ENCODE data around the gene WAC. TPM values are rescaled to one million over a fixed set of nuclear protein-coding genes. Genes with fewer than 3 reads are reported as not detected.

The WAC gene
- total and polyA plus RNA-seq, 4 donors: 53.7 to 149 (median 90.2) TPM

GRCh38 chr10:28581916-28582315 is 49.0 kb downstream of the WAC start:
- H3K36me3 ChIP-seq (ENCODE audit: control insufficient read depth in 1 of 2, insufficient read depth in 2 of 2, low read length in 1 of 2): no peaks in the 10 kb centered on the region
- H3K4me3 ChIP-seq (ENCODE audit: low read length in 2 of 2): no peak overlapping the region
- DNase-seq (no peak), ATAC-seq (ENCODE audit: low FRiP score) (no peak)
- WGBS, 2 donors: 58 to 61% methylated on average over 2 of the region's 2 CpGs
- no peaks in the 10 kb centered on the region for H3K27me3 ChIP-seq (ENCODE audit: control insufficient read depth in 1 of 2, insufficient read depth in 2 of 2, low read length in 1 of 2)
- intact Hi-C loops (cut with DNase I): loop anchor here in 1 of 2 donors (5.0 kb wide), 1 partner anchor 45 kb away; no protein-coding TSS in a partner anchor
- H3K27ac ChIP-seq (ENCODE audit: low read depth in 1 of 2, low read length in 2 of 2): no peak overlapping the region
- peaks cover 4 to 7% of the 10 kb centered on the region in 2 donors for H3K4me1 ChIP-seq (ENCODE audit: control insufficient read depth in 1 of 2, insufficient read depth in 2 of 2, low read length in 2 of 2)
- no peaks in the 10 kb centered on the region for H3K9me3 ChIP-seq (ENCODE audit: control insufficient read depth, low read length)

- intact Hi-C loops (cut with DNase I): no loop called here
These were observed 52.2 kb downstream of the WAC start for GRCh38 chr10:28585076-28585475.

GRCh38 chr10:28586176-28586575 is 53.3 kb downstream of the WAC start:
- ATAC-seq (ENCODE audit: low FRiP score) (no peak), DNase-seq (no peak)
- 94 to 95% methylated on average over 4 of the region's 4 CpGs for WGBS, 2 donors
- Histone ChIP-seq H3K4me3 (ENCODE audit: low read length in 2 of 2) (no peak overlapping the region), H3K9me3 (ENCODE audit: control insufficient read depth, low read length) (no peaks in the 10 kb centered on the region), H3K27me3 (ENCODE audit: control insufficient read depth in 1 of 2, insufficient read depth in 2 of 2, low read length in 1 of 2) (no peaks in the 10 kb centered on the region), H3K36me3 (ENCODE audit: control insufficient read depth in 1 of 2, insufficient read depth in 2 of 2, low read length in 1 of 2) (peaks cover 0 to 3% of the 10 kb centered on the region in 2 donors), H3K27ac (ENCODE audit: low read depth in 1 of 2, low read length in 2 of 2) (no peak overlapping the region), H3K4me1 (ENCODE audit: control insufficient read depth in 1 of 2, insufficient read depth in 2 of 2, low read length in 2 of 2) (peaks cover 0 to 11% of the 10 kb centered on the region in 2 donors)
- intact Hi-C loops (cut with DNase I): no loop called here

More at GRCh38 chr10:28585076-28585475, 52.2 kb downstream of the WAC start:
- Histone ChIP-seq H3K9me3 (ENCODE audit: control insufficient read depth, low read length) (no peaks in the 10 kb centered on the region), H3K4me3 (ENCODE audit: low read length in 2 of 2) (no peak overlapping the region), H3K27me3 (ENCODE audit: control insufficient read depth in 1 of 2, insufficient read depth in 2 of 2, low read length in 1 of 2) (no peaks in the 10 kb centered on the region), H3K36me3 (ENCODE audit: control insufficient read depth in 1 of 2, insufficient read depth in 2 of 2, low read length in 1 of 2) (no peaks in the 10 kb centered on the region), H3K4me1 (ENCODE audit: control insufficient read depth in 1 of 2, insufficient read depth in 2 of 2, low read length in 2 of 2) (peaks cover 0 to 11% of the 10 kb centered on the region in 2 donors), H3K27ac (ENCODE audit: low read depth in 1 of 2, low read length in 2 of 2) (no peak overlapping the region)
- 76 to 89% methylated on average over 6 of the region's 6 CpGs for WGBS, 2 donors
- DNase-seq (no peak), ATAC-seq (ENCODE audit: low FRiP score) (no peak)

- Histone ChIP-seq H3K4me3 (ENCODE audit: low read length in 2 of 2) (no peak overlapping the region), H3K4me1 (ENCODE audit: control insufficient read depth in 1 of 2, insufficient read depth in 2 of 2, low read length in 2 of 2) (peaks cover 0 to 7% of the 10 kb centered on the region in 2 donors), H3K27me3 (ENCODE audit: control insufficient read depth in 1 of 2, insufficient read depth in 2 of 2, low read length in 1 of 2) (no peaks in the 10 kb centered on the region), H3K9me3 (ENCODE audit: control insufficient read depth, low read length) (no peaks in the 10 kb centered on the region), H3K27ac (ENCODE audit: low read depth in 1 of 2, low read length in 2 of 2) (no peak overlapping the region), H3K36me3 (ENCODE audit: control insufficient read depth in 1 of 2, insufficient read depth in 2 of 2, low read length in 1 of 2) (peaks cover 2 to 3% of the 10 kb centered on the region in 2 donors)
- DNase-seq: no peak
- intact Hi-C loops (cut with DNase I): no loop called here
- no peak for ATAC-seq (ENCODE audit: low FRiP score)
- whole genome bisulfite sequencing, 2 donors: 20% methylated on average over 5 of the region's 5 CpGs
These were observed 54.5 kb downstream of the WAC start for GRCh38 chr10:28587270-28587969.

- ATAC-seq (ENCODE audit: low FRiP score) (peak; percentile 38), DNase-seq (no peak)
- Histone ChIP-seq H3K27me3 (ENCODE audit: control insufficient read depth in 1 of 2, insufficient read depth in 2 of 2, low read length in 1 of 2) (no peaks in the 10 kb centered on the region), H3K4me1 (ENCODE audit: control insufficient read depth in 1 of 2, insufficient read depth in 2 of 2, low read length in 2 of 2) (peaks cover 0 to 7% of the 10 kb centered on the region in 2 donors), H3K36me3 (ENCODE audit: control insufficient read depth in 1 of 2, insufficient read depth in 2 of 2, low read length in 1 of 2) (peaks cover 2 to 3% of the 10 kb centered on the region in 2 donors), H3K27ac (ENCODE audit: low read depth in 1 of 2, low read length in 2 of 2) (peak overlapping the region in 1 of 2 donors; percentile 50), H3K4me3 (ENCODE audit: low read length in 2 of 2) (no peak overlapping the region), H3K9me3 (ENCODE audit: control insufficient read depth, low read length) (no peaks in the 10 kb centered on the region)
- intact Hi-C loops (cut with DNase I): no loop called here
- 0 to 4% methylated on average over 1 of the region's 1 CpG for WGBS, 2 donors
These were observed 55.0 kb downstream of the WAC start for GRCh38 chr10:28587970-28588290.

GRCh38 chr10:28592953-28593352 is 60.0 kb downstream of the WAC start:
- H3K27ac ChIP-seq (ENCODE audit: low read depth in 1 of 2, low read length in 2 of 2): no peak overlapping the region
- intact Hi-C loops (cut with DNase I): no loop called here
- ATAC-seq (ENCODE audit: low FRiP score): no peak
- no peak for DNase-seq
- H3K27me3 ChIP-seq (ENCODE audit: control insufficient read depth in 1 of 2, insufficient read depth in 2 of 2, low read length in 1 of 2): no peaks in the 10 kb centered on the region
- H3K4me3 ChIP-seq (ENCODE audit: low read length in 2 of 2): no peak overlapping the region
- 81 to 90% methylated on average over 1 of the region's 1 CpG for WGBS, 2 donors
- H3K9me3 ChIP-seq (ENCODE audit: control insufficient read depth, low read length): no peaks in the 10 kb centered on the region
- H3K4me1 ChIP-seq (ENCODE audit: control insufficient read depth in 1 of 2, insufficient read depth in 2 of 2, low read length in 2 of 2): peaks cover 0 to under 1% of the 10 kb centered on the region in 2 donors
- peaks cover 2 to 3% of the 10 kb centered on the region in 2 donors for H3K36me3 ChIP-seq (ENCODE audit: control insufficient read depth in 1 of 2, insufficient read depth in 2 of 2, low read length in 1 of 2)

- intact Hi-C loops (cut with DNase I): no loop called here
- no peaks in the 10 kb centered on the region for H3K9me3 ChIP-seq (ENCODE audit: control insufficient read depth, low read length)
- H3K4me3 ChIP-seq (ENCODE audit: low read length in 2 of 2): no peak overlapping the region
- H3K27ac ChIP-seq (ENCODE audit: low read depth in 1 of 2, low read length in 2 of 2): no peak overlapping the region
- no peak for DNase-seq
- WGBS, 2 donors: 47 to 67% methylated on average over 2 of the region's 2 CpGs
- H3K4me1 ChIP-seq (ENCODE audit: control insufficient read depth in 1 of 2, insufficient read depth in 2 of 2, low read length in 2 of 2): no peaks in the 10 kb centered on the region
- ATAC-seq (ENCODE audit: low FRiP score): no peak
- peaks cover 2 to 3% of the 10 kb centered on the region in 2 donors for H3K36me3 ChIP-seq (ENCODE audit: control insufficient read depth in 1 of 2, insufficient read depth in 2 of 2, low read length in 1 of 2)
- H3K27me3 ChIP-seq (ENCODE audit: control insufficient read depth in 1 of 2, insufficient read depth in 2 of 2, low read length in 1 of 2): no peaks in the 10 kb centered on the region
These were observed 60.9 kb downstream of the WAC start for GRCh38 chr10:28593811-28594210.

GRCh38 chr10:28594406-28594805 is 61.5 kb downstream of the WAC start:
- Histone ChIP-seq H3K4me3 (ENCODE audit: low read length in 2 of 2) (no peak overlapping the region), H3K36me3 (ENCODE audit: control insufficient read depth in 1 of 2, insufficient read depth in 2 of 2, low read length in 1 of 2) (peaks cover 2 to 3% of the 10 kb centered on the region in 2 donors), H3K27ac (ENCODE audit: low read depth in 1 of 2, low read length in 2 of 2) (no peak overlapping the region), H3K27me3 (ENCODE audit: control insufficient read depth in 1 of 2, insufficient read depth in 2 of 2, low read length in 1 of 2) (no peaks in the 10 kb centered on the region), H3K9me3 (ENCODE audit: control insufficient read depth, low read length) (no peaks in the 10 kb centered on the region), H3K4me1 (ENCODE audit: control insufficient read depth in 1 of 2, insufficient read depth in 2 of 2, low read length in 2 of 2) (no peaks in the 10 kb centered on the region)
- intact Hi-C loops (cut with DNase I): no loop called here
- no peak for ATAC-seq (ENCODE audit: low FRiP score)
- DNase-seq: no peak
- WGBS, 2 donors: 75 to 76% methylated on average over 5 of the region's 5 CpGs

- intact Hi-C loops (cut with DNase I): no loop called here
- Histone ChIP-seq H3K36me3 (ENCODE audit: control insufficient read depth in 1 of 2, insufficient read depth in 2 of 2, low read length in 1 of 2) (peaks cover 2 to 3% of the 10 kb centered on the region in 2 donors), H3K9me3 (ENCODE audit: control insufficient read depth, low read length) (no peaks in the 10 kb centered on the region), H3K27me3 (ENCODE audit: control insufficient read depth in 1 of 2, insufficient read depth in 2 of 2, low read length in 1 of 2) (no peaks in the 10 kb centered on the region), H3K4me1 (ENCODE audit: control insufficient read depth in 1 of 2, insufficient read depth in 2 of 2, low read length in 2 of 2) (peaks cover 0 to 2% of the 10 kb centered on the region in 2 donors), H3K4me3 (ENCODE audit: low read length in 2 of 2) (no peak overlapping the region), H3K27ac (ENCODE audit: low read depth in 1 of 2, low read length in 2 of 2) (no peak overlapping the region)
- ATAC-seq (ENCODE audit: low FRiP score) (no peak), DNase-seq (no peak)
- 42 to 44% methylated on average over 3 of the region's 3 CpGs for WGBS, 2 donors
These were observed 62.7 kb downstream of the WAC start for GRCh38 chr10:28595613-28596012.
